GM19372 (cell line): ENCODE results near the gene CACNB4.

ENCODE experiments used
- ATAC-seq: cut with Tn5 transposase; IDR thresholded peaks from one replicate; pipeline ENCODE4 v1.9.1; 2021; ENCODE audit warnings: mild to moderate bottlenecking, low read depth, moderate library complexity; ENCODE audit not compliant: unreplicated experiment

The CACNB4 gene

DNA sequence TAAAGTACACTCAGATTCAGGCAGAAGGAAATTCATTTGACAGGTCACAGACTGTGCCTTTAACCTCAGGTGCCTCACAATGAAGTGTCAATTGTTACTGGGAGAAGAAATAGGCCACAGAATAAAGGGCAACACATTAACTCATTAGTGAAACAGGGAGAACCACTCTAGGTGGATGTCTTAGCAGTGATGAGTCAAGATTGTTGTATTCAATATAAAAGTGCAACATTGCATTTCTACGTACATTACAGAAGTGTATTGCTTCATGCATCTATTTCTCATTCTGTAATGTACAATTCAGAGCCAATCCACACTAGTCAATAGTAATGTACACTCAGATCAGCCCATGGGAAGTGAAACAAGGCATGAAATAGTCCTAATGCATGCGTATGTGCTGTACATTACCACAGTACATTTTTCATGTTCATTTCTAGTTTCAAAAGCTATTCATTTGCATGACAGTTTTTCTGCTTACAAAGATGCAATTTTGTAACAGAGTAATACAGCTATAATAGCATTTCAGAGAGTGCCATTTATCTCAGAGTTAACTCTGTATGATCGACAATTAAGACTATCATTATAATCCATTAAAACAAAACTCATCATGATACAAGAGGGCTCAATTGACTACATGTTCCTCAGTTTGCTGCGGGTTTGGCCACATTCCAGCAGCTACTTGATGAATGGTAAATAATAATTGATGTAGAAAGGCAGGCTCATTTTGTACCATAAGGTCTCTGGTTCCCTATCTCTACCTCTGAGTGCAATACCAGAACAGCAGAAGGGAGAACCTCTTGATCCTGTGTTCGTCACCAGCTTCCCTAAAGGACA is 258.4 kb downstream of the CACNB4 start:
- peak; percentile 99 for ATAC-seq

DNA sequence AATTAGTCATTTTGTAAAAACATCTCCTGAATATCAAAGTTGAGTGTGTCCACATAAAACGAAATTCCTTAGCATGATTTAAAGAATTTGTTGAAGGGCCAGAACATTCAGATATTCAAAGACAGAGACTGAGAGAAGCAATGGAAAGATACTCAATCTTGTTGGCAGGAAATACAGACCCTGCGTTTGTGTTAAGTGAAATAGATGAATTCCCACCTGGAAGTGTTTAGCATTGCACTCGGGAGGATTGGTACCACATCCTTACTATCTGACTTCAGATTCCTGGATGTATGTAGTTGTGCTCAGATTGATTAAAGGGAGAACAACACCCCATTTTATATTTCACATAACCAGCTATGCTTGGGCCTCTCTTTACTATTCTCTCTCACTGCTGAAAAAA is 260.9 kb downstream of the CACNB4 start:
- ATAC-seq, result no peak

DNA sequence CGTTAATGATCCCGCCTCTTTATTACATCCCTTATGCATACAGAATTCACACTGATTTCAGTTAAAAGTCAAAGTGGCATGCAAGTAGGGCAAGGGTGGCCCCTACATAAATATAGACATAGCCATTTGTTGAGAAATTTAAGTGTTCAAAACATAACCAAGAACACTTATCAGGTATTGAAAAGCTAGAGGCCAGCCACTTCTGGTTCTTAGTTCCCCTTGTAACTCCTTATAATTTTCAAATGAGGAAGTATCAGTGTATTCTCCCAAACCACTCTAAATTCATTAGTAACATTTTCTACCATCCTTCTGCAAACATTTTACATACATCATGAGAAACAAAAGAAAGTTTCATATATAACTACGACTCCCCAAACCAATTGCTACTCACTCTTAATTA is 264.9 kb downstream of the CACNB4 start:
- no peak for ATAC-seq

DNA sequence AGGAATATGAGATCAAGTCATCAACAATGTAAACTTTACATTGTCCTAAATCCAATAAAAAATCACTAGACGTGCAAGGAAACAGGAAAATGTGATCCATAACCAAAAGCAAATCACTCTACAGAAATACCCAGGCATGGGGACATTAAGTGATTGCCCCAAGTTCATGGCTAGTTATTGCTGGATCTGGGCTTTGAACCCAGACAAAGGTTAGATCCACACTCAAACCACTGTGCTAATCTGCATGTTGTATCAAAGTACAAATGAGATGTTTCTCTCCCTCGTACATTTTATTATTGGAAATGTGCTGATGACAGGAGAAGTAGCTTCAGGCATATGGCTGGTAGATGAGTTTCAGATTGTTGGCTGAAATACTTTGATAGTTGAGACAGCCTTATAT is 267.9 kb downstream of the CACNB4 start:
- ATAC-seq, result no peak

GRCh38 chr2:151828890-151829324 is 269.9 kb downstream of the CACNB4 start:
- ATAC-seq, result no peak

GRCh38 chr2:151828143-151828889 is 270.5 kb downstream of the CACNB4 start, which contains the start of gene ARL5A:
ARL5A (minus strand) TSS chr2:151828421; CDS start chr2:151828176, 245 bp downstream.
- ATAC-seq, result peak; percentile 95

- ATAC-seq, result peak; percentile 11
These were observed 271.2 kb downstream of the CACNB4 start for GRCh38 chr2:151827564-151828142.

- no peak for ATAC-seq
These were observed 272.1 kb downstream of the CACNB4 start for GRCh38 chr2:151826737-151827157.

DNA sequence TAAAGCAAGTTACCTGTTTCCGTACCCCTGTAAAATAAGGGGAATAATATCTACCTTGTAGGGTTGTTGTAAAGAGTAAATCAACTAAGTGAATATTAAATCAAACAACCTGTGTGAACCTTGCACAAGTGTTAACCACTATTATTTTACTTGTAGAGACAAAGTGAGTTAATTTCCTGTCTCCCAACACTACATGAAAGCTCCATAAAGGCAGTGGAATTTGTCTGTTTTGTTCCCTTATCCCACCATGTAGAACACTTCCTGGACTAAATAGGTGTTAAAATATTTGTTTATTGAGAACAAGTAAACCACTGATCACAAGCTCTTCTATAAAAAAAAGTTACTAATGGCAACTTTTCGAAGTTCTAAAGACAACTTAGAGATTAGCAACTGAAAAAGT is 274.0 kb downstream of the CACNB4 start:
- no peak for ATAC-seq

DNA sequence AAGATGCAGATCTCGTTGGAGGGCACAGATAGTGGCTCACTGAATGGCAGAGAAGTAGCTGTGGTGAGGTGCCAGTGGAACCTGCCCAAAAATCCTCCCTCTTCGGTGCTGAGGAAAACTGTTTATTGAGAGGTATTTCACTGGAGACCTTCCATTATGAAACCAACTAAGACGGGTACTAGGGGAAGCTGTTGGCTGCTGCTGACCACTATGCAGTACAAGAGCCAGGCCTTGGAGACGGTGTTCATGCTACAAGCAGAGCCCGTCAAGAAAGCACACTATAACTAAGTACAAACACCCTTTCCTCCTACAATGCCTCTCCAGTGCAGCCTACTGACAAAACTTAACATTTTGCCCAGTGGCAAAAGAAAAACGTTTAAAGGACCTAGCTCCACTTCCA is 275.2 kb downstream of the CACNB4 start:
- no peak for ATAC-seq

- no peak for ATAC-seq
These were observed 278.9 kb downstream of the CACNB4 start for GRCh38 chr2:151819920-151820319.

DNA sequence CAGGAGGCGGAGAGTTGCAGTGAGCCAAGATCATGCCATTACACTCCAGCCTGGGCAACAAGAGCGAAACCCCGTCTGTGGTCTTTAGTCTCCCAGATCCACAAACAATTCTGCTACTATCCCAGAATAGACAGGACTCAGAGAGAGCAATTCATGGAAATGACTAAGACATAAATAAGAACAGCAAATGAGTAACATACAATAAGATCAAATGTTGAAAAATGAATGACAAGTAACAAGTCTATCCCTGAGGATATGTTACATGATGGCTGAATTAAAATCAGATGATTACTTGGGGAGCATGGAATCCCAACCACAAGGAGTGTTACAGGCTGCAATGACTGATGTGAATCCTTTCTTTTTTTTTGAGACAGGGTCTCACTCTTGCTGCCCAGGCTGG is 280.9 kb downstream of the CACNB4 start:
- no peak for ATAC-seq

- no peak for ATAC-seq
These were observed 282.0 kb downstream of the CACNB4 start for GRCh38 chr2:151816843-151817242.

GRCh38 chr2:151815821-151816489 is 282.9 kb downstream of the CACNB4 start:
- ATAC-seq, result no peak

GRCh38 chr2:151810489-151810888 is 288.4 kb downstream of the CACNB4 start:
- no peak for ATAC-seq

DNA sequence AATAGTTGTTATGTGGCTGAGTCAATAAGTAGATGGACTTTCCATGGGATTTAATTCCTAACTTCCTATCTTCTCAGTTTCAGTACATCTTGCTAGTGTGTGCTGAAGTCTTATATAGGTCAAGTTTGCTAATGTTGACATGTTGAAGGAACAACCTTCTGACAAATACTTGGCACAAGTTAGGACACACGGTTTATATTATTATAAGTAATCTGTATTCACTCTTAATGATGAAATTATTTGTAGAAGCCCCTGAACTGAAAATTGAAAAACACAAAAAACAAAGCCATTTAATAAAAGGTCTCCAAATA is 289.8 kb downstream of the CACNB4 start:
- no peak for ATAC-seq

- no peak for ATAC-seq
These were observed 290.4 kb downstream of the CACNB4 start for GRCh38 chr2:151808258-151809072.

GRCh38 chr2:151805961-151806360 is 292.9 kb downstream of the CACNB4 start:
- no peak for ATAC-seq

DNA sequence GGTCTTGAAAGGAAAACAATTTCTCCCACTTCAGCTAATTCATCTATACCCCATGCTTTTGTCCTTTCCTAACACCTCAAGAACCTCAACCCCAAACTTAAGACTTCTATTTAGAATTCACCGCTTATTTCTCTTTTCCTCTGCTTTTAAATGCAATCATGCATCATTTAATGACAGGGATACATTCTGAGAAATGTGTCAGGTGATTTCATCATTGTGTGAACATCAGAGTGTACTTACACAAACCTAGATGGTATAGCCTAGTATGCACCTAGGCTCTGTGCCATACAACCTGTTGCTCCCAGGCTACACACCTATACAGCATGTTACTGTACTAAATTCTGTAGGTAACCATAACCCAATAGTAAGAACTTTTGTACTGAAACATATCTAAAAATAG is 293.5 kb downstream of the CACNB4 start:
- no peak for ATAC-seq

DNA sequence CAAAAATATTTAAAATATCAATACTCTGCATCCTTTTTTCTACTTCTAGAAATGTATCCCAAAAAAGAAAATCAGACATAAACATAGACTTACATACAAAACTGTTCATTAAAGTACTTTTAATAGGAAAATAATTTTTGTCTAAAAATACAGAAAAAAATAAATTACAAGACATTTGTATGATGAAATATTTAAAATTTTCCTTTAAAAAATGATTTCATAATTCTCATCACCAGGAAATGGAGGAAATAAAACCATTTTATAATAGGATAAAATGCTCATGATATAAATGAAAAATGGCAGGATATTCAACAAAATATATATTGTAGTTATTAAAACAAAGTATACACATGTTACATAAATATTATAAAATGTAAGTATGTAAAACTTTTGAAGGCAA is 295.0 kb downstream of the CACNB4 start:
- no peak for ATAC-seq
